Measurements from ENCODE around the gene RPS6KA2.
A peak's percentile ranks its signal among the peaks of the same experiment; 100 is the strongest.
"Not testable (repeated sequence)": the region's sequence is repeated elsewhere in the genome, so short reads cannot be mapped to it uniquely, and the experiment has no call there.

RPS6KA2 gene

DNA sequence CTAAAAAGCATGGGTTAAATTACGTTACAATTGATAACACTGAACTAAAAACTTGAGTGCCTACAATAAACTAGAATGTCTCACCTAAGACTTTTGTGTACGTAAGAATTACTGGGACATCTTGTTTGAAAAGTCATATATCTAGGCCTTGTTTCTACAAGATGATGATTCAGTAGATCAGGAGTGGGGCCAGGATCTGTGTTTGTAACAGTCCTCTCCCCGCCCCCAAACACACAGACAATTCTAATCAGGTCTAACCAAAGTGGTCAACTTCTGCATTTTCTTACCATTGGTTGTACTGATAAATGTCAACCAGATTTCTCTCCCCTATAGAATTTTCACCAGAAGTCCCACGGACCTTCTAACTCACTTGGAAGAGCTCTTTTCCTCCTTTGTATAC, 97.5 kb downstream of the RPS6KA2 start:
- DNase-seq (ENCODE audit: low spot score) = no peak

DNA sequence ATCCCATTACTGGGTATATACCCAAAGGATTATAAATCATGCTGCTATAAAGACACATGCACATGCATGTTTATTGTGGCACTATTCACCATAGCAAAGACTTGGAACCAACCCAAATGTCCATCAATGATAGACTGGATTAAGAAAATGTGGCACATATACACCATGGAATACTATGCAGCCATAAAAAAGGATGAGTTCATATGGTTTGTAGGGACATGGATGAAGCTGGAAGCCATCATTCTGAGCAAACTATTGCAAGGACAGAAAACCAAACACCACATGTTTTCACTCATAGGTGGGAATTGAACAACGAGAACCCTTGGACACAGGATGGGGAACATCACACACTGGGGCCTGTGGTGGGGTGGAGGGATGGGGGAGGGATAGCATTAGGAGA, 98.0 kb downstream of the RPS6KA2 start:
- DNase-seq (ENCODE audit: low spot score) = not testable (repeated sequence)

DNA sequence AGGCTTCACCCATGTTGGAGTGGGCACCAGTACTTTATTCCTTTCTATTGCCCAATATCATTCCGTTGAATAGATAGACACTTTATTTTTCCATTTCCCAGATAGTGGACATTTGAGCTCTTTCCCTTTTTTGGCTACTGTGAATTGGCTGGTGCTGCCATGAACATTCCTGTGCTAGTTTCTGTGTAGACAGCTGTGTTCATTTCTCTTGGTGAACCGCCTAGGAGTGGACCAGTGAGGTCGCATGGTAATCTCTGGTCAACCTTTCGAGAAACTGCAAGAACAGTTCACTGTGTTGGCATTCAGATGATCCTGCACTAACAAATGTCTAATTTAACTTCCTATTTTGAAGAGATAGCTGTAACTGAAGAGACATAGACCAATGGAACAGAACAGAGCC, 99.2 kb downstream of the RPS6KA2 start:
- DNase-seq (ENCODE audit: low spot score) = no peak

GRCh38 chr6:166526937-166527336, 100.1 kb downstream of the RPS6KA2 start:
- no peak for DNase-seq (ENCODE audit: low spot score)

- DNase-seq (ENCODE audit: low spot score) = no peak
Observed at GRCh38 chr6:166525567-166525966, 101.5 kb downstream of the RPS6KA2 start.

GRCh38 chr6:166523782-166524559, 103.1 kb downstream of the RPS6KA2 start:
- no peak for DNase-seq (ENCODE audit: low spot score)

DNA sequence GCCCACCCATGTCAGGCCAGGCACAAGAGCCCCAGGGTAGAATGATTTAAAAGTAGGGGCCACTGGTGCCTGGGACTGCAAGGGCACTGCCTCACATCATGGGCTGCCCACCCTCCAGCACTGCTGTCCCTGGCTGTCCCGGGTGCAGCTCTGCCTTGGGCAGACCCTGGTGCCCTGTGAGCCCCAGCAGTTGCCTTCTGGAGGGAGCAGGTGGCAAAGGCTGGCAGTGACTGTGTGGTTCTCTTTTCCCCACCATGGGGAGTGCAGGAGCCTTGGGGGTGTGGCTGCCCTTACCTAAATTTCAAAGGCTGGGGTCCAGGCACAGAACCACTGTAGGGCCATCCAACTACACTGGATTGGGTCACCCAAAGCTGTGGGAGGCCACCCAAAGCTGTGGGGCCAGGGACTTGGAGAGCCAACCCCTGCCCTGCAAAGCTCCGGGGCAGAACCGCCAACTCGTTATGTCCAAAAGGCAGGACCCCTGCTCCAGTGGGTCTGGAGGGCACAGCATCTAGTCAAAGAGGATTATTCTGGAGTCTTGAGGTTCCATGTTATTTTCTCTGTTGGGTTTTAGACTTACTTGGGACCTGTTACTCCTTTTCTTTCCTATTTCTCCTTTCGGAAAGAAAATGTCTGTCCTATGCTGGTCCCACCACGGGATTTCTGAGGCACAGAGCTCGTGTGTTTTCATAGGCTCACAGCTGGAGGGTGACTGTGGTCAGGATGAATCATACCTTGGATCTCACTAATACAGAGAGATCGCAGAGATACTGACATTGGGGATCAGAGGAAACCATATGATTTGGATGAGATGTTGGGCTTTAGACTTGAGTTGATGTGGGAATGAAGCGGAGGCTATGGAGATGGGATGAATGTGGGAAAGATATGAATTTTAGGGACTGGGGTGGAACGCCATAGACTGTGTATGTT, 105.9 kb downstream of the RPS6KA2 start:
- DNase-seq (ENCODE audit: low spot score) = no peak

- DNase-seq (ENCODE audit: low spot score) = peak; percentile 35
Observed at GRCh38 chr6:166516251-166516884, 110.7 kb downstream of the RPS6KA2 start.

DNA sequence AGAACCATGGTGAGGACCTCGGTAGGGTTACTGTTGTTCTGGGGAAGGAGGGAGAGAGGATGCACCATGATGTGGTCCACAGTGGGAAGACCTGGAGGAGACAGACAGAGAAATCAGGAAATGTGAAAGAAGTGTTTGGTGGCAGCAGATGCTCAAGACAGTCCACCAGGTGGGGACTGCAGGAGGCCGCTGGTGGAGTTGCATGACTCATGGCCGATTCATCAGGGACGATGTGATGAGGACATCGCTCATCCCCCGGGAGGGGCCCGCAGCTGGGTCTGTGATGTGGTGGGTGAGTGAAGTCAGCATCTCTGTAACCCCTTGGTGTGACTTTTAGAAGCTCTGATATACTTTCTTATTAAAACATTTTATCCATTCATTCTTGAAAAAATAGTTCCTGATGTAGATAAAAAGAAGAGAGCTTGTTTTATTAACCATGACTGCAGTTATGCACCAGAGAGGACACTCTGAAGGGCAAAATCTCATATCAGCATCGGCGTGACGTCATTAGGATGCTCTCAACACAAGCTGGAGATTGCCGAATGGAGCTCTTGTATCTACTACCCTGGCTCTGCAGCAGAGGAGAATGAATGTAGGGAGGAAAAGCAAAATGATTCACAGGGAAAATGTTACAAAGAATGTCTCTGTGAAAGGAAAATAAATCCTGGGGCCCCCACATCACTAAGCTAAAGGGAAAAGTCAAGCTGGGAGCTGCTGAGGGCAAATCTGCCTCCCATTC, 111.8 kb downstream of the RPS6KA2 start:
- peak; percentile 46 for DNase-seq (ENCODE audit: low spot score)

DNA sequence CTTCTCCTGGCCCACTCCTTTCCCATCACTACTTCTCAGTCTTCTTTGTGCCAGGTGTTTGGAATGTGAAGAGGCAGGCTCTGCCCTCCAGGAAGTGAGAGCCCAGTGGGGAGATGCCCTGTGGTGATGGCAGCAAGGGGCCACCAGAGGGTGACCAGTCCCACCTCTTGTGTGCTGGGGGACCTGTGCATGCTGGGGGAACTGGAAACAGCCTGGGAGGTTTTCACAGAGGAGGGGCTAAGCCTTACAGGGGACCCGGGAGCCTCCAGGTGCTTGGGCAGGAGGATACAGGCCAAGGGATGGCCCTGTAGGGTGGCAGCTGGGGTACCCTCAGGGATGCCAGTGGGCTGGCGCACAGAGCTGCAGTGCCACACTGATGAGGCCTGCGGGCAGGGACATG, 112.9 kb downstream of the RPS6KA2 start:
- no peak for DNase-seq (ENCODE audit: low spot score)

DNA sequence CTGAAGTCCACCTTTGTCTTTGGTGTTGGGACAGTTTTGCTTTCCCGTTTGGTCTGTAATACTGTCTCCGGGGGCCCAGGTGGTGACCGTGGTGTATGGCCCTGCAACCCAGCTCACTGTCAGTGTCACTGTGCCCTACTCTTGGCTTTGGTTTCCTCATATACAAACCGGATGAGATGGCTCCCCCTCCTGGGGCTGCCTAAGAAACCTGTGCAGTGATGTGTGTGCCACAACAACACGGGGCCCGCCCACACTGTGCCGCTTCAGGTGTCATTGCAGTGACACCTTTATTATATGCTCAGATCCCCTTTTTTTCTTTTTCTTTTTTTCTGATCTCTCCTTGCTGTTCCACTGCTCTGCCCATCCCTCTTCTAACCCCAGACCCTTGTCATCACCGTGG, 114.5 kb downstream of the RPS6KA2 start:
- no peak for DNase-seq (ENCODE audit: low spot score)

- DNase-seq (ENCODE audit: low spot score) = no peak
Observed at GRCh38 chr6:166511316-166511715, 115.7 kb downstream of the RPS6KA2 start.

DNA sequence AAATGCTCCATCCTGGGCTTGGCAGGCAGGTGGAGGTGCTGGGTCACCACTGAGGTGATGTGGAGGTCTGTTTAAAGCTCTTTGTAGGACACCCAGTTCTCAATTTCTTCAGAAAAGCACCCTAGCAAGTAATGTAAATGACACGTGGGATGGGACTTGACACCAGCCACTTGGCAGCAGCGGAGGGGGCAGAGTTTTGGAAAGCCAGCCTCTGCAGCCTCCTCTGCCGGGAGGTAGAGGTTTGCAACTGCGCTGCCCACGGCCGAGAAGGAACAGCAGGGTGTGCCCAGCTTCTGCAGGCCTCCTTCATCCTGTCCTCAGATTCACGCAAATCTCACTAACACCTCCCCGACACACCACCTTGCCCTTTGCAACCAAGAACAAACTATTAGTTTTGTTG, 117.9 kb downstream of the RPS6KA2 start:
- DNase-seq (ENCODE audit: low spot score) = no peak

DNA sequence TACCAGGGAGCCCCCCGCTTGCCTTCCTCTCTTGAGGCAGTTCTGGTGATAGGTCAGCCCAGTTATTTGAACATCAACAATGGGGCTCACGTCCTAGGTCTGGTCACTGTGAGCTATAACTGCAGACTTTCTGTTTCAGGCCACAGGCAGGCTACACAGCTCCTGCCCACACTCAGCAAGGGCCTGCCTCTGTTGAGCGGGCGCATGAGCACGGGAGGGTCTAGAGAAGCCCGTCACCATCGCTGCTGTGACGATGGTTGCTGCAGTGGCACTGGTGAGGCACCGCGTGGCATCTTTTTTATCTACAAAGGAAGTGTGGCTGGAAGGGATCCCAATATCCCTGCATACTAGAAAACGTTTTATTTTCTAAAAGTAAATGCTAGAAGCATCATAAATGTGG, 118.3 kb downstream of the RPS6KA2 start:
- DNase-seq (ENCODE audit: low spot score) = no peak

DNA sequence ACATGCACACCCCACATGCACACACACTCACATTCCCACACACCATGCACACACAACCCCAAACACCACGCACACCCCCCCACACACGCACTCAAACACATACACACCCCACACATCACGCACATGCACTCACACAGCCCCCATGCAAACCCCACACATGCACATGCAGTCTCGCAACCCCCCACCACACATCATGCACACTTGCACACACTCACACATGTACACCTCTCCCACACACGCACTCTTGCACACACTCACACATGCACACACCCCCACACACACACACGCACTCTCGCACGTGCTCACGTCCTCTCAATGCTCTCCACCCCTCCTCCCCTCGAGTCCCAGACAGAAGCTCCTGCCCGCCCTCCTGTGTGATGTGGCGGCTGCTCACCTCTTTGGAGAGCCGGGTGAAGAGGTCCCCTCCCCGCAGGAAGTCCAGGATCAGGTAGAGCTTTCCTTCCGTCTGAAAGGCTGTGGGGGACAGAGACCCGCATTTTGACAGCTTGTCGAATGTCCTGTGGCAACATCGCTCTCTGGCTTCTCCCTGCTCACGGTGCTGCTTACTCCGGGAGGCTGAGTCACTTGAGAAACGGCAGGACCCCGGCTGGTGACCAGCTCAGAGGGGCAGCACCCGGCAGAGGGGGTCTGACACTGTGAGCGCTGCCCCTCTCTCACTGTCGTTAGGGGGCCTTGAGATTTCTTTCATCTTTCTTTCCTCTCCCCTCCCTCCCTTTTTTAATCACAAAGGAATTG, 119.1 kb downstream of the RPS6KA2 start:
- no peak for DNase-seq (ENCODE audit: low spot score)

DNA sequence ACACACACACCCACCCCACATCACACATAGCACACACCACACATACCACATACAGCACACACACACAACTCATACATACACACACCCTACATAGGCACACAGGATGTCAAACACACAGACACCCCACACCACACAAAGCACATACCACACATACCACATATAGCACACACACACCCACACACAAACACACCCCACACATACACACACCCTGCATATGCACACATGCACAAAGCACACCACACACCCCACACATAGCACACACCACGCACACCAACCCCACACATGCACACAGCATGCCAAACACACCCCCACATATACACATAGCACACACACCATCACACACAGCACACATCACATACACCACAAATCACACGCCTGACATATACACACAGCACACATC, 119.7 kb downstream of the RPS6KA2 start:
- no peak for DNase-seq (ENCODE audit: low spot score)

DNA sequence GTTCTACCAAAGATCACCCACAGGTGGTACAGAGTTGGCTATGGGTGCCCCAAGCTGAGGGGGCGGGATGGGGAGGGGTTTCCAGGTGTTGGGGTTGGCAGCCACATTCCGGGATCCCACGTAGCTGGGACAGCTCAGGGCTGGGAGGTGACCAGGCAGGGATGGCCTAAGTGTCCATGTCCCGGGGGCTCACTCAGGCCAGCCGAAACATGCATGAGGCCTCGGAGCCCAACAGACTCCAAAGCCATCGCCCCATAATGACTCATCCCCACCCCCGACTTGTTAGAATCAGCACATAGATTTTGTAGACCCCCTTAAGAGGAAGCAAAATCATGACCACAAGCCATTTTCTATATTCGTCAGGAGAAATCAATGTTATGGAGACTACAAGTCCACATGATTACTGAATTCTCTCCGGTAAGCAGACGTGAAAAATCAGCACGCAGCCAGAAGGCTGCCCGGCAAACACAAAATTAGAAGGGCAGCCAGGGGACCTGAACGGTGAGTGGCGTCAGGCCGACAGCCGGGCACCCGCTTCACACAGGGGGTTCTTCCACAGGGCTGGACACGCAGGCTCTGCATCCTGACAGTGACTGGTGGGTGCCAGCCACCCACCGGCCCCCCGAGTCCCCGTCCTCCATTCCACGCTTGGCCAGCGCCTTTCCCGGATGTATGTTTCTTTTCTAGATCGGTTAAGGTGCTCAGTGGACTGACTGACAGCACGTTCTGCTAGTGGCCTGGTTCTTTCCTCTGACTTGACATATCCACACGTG, 121.7 kb downstream of the RPS6KA2 start:
- no peak for DNase-seq (ENCODE audit: low spot score)

DNA sequence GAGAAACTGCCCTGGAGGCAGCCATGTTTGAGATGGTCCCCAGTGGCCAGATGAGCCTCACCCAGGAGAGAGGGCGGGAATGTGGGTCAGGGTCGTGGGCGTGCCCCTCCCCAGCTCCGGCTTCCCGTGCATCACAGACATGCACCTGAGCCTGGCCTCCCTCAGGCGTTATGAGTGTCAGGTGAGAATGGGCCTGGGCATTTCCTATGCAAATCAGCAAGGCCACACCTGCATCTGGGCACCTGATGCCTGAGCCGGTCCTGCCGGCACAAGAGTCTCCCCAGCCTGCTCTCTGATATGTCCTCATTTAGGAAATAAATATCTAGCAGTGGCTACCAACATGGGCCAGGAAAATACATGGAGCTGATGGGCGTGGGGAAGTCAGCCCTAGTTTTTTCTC, 123.0 kb downstream of the RPS6KA2 start:
- DNase-seq (ENCODE audit: low spot score) = no peak

GRCh38 chr6:166503167-166503744, 123.8 kb downstream of the RPS6KA2 start:
- no peak for DNase-seq (ENCODE audit: low spot score)

- DNase-seq (ENCODE audit: low spot score) = no peak
Observed at GRCh38 chr6:166502453-166502852, 124.6 kb downstream of the RPS6KA2 start.

Data from pons (tissue), 1 donor.